WTC11 (cell line): ENCODE measurements around the gene MLH3. TPM values are rescaled to one million over a fixed set of nuclear protein-coding genes. Genes with fewer than 3 reads are reported as not detected.

ENCODE experiments used
- ATAC-seq: fragments of 200-7000 bp; cut with Tn5 transposase; 2 replicates; pipeline ENCODE4 v1.10.0; 2021; ENCODE audit warnings: mild to moderate bottlenecking, moderate library complexity
- CTCF ChIA-PET: fragments of 300-600 bp; sonication (Branson Sonifier 250); formaldehyde crosslinking; loops from one replicate; lab custom pipeline; 2021; ENCODE audit warnings: antibody characterized with exemption; lab: Charles Lee
- POLR2A ChIA-PET: fragments of 350-600 bp; sonication (Branson Sonifier 250); formaldehyde crosslinking; loops from one replicate; lab custom pipeline; 2021; ENCODE audit warnings: antibody characterized with exemption; lab: Charles Lee
- DNase-seq: peaks from one replicate; pipeline ENCODE4 v3.0.0; 2021; ENCODE audit warnings: low spot score
- H3K27ac Mint-ChIP-seq: 2 replicates; pipeline ENCODE4 v1.8.0; 2021; ENCODE audit warnings: mixed read lengths
- H3K27me3 Mint-ChIP-seq: 2 replicates; pipeline ENCODE4 v1.8.0; 2021; ENCODE audit warnings: low read depth, mild to moderate bottlenecking, moderate library complexity, mixed read lengths
- H3K36me3 Mint-ChIP-seq: 2 replicates; pipeline ENCODE4 v1.8.0; 2021; ENCODE audit warnings: mixed read lengths
- H3K4me1 Mint-ChIP-seq: 2 replicates; pipeline ENCODE4 v1.8.0; 2022; ENCODE audit warnings: mixed read lengths
- H3K4me3 Mint-ChIP-seq: 2 replicates; pipeline ENCODE4 v1.8.0; 2021; ENCODE audit warnings: mild to moderate bottlenecking, moderate library complexity, mixed read lengths
- H3K9me3 Mint-ChIP-seq: 2 replicates; pipeline ENCODE4 v1.8.0; 2021; ENCODE audit warnings: mixed read lengths
- AFF4 ChIP-seq: sonication (generic); formaldehyde crosslinking; IDR thresholded peaks from 2 replicates; pipeline ENCODE4 v1.8.1; 2023; ENCODE audit warnings: mild to moderate bottlenecking, missing genetic modification reagents, borderline replicate concordance
- ATF1 ChIP-seq: sonication (generic); formaldehyde crosslinking; IDR thresholded peaks from 2 replicates; pipeline ENCODE4 v1.8.1; 2023; ENCODE audit warnings: mild to moderate bottlenecking, moderate library complexity, missing genetic modification reagents
- CDX4 ChIP-seq: fragments of 250-450 bp; sonication (Bioruptor Pico); IDR thresholded peaks from 2 replicates; pipeline ENCODE4 v1.9.0; 2021; ENCODE audit warnings: moderate library complexity, mild to moderate bottlenecking, inconsistent platforms, borderline replicate concordance
- E2F4 ChIP-seq: sonication (generic); formaldehyde crosslinking; IDR thresholded peaks from 2 replicates; pipeline ENCODE4 v1.8.1; 2022; ENCODE audit warnings: low read depth, mild to moderate bottlenecking, moderate library complexity, missing genetic modification reagents, borderline replicate concordance
- ERG ChIP-seq: fragments of 250-450 bp; sonication (Bioruptor Pico); IDR thresholded peaks from 2 replicates; pipeline ENCODE4 v1.8.0; 2021; ENCODE audit warnings: mild to moderate bottlenecking
- PREB ChIP-seq: sonication (generic); formaldehyde crosslinking; IDR thresholded peaks from 2 replicates; pipeline ENCODE4 v1.8.1; 2022; ENCODE audit warnings: mild to moderate bottlenecking, missing genetic modification reagents, moderate library complexity, borderline replicate concordance
- SMAD3 ChIP-seq: sonication (generic); formaldehyde crosslinking; IDR thresholded peaks from 2 replicates; pipeline ENCODE4 v1.8.0; 2022; ENCODE audit warnings: missing genetic modification reagents, mild to moderate bottlenecking, borderline replicate concordance
- SP1 ChIP-seq: sonication (generic); formaldehyde crosslinking; conservative IDR thresholded peaks from 2 replicates; pipeline ENCODE4 v1.8.1; 2022; ENCODE audit warnings: missing genetic modification reagents
- TEAD1 ChIP-seq: sonication (generic); formaldehyde crosslinking; IDR thresholded peaks from 2 replicates; pipeline ENCODE4 v1.8.0; 2022; ENCODE audit warnings: mild to moderate bottlenecking, missing genetic modification reagents
- USF1 ChIP-seq: sonication (generic); formaldehyde crosslinking; IDR thresholded peaks from 2 replicates; pipeline ENCODE4 v1.8.0; 2022; ENCODE audit warnings: mild to moderate bottlenecking, missing genetic modification reagents
- ZNF138 ChIP-seq: sonication (generic); formaldehyde crosslinking; conservative IDR thresholded peaks from 2 replicates; pipeline ENCODE4 v1.8.1; 2022; ENCODE audit warnings: mild to moderate bottlenecking, moderate library complexity, missing genetic modification reagents
- ZNF219 ChIP-seq: sonication (generic); formaldehyde crosslinking; IDR thresholded peaks from 2 replicates; pipeline ENCODE4 v1.8.0; 2023; ENCODE audit warnings: missing genetic modification reagents, mild to moderate bottlenecking, borderline replicate concordance
- ZNF263 ChIP-seq: sonication (generic); formaldehyde crosslinking; IDR thresholded peaks from 2 replicates; pipeline ENCODE4 v1.8.1; 2022; ENCODE audit warnings: low read depth, mild to moderate bottlenecking, moderate library complexity, missing genetic modification reagents
- ZNF416 ChIP-seq: fragments of 250-450 bp; sonication (Bioruptor Pico); IDR thresholded peaks from 2 replicates; pipeline ENCODE4 v1.9.0; 2021; ENCODE audit warnings: mild to moderate bottlenecking, inconsistent platforms
- ZNF425 ChIP-seq: fragments of 250-450 bp; sonication (Bioruptor Pico); conservative IDR thresholded peaks from 2 replicates; pipeline ENCODE4 v1.9.0; 2021; ENCODE audit warnings: mild to moderate bottlenecking
- ZNF532 ChIP-seq: fragments of 250-450 bp; sonication (Bioruptor Pico); IDR thresholded peaks from 2 replicates; pipeline ENCODE4 v1.9.0; 2021; ENCODE audit warnings: mild to moderate bottlenecking, borderline replicate concordance
- total RNA-seq: library from RNA; stranded (reverse); gene quantifications from 3 replicates; pipeline ENCODE4 v1.2.3, GENCODE V29; 2021

Gene MLH3
- total RNA-seq, 1 experiment from 2014 or later = 16.7 TPM

- no peak overlapping the region for H3K27ac Mint-ChIP-seq
- DNase-seq (no peak), ATAC-seq (no peak)
- peaks cover 28% of the 10 kb centered on the region for H3K36me3 Mint-ChIP-seq
- H3K27me3 Mint-ChIP-seq = no peaks in the 10 kb centered on the region; the same call in 1 of the 2 replicates
- peaks cover 15% of the 10 kb centered on the region for H3K4me1 Mint-ChIP-seq
- ChIA-PET POLR2A (no interaction called here), CTCF (no interaction called here)
- no peak overlapping the region for H3K4me3 Mint-ChIP-seq
- H3K9me3 Mint-ChIP-seq = peaks cover 18% of the 10 kb centered on the region
- TF ChIP-seq PREB (no peak), ZNF416 (CRISPR knock-in tag) (no peak), ZNF532 (CRISPR knock-in tag) (no peak), E2F4 (CRISPR knock-in tag) (no peak), ATF1 (no peak), SMAD3 (CRISPR knock-in tag) (no peak), TEAD1 (CRISPR knock-in tag) (no peak), ERG (no peak), USF1 (CRISPR knock-in tag) (no peak), ZNF263 (no peak), ZNF425 (CRISPR knock-in tag) (no peak), AFF4 (no peak), ZNF219 (CRISPR knock-in tag) (no peak), ZNF138 (CRISPR knock-in tag) (no peak), SP1 (CRISPR knock-in tag) (no peak), CDX4 (no peak)
Observed at GRCh38 chr14:75059642-75060041, 8.4 kb upstream of the MLH3 start.
